H54 (cell line): ENCODE measurements around the gene PSMB11.

Experiments
- DNase-seq: peaks from one replicate; pipeline ENCODE4 v3.0.0; 2011; ENCODE audit warnings: low spot score, mixed read lengths; ENCODE audit not compliant: insufficient read length
- FAIRE-seq: peaks from 3 replicates; lab custom pipeline; 2011; peaks lifted over from hg19 to GRCh38; lab: Jason Lieb, UNC
- POLR2A ChIP-seq: IDR thresholded peaks from 2 replicates; pipeline ENCODE4 v1.6.1; 2011; ENCODE audit warnings: low read depth, mild to moderate bottlenecking, low read length

The PSMB11 gene

GRCh38 chr14:23023022-23023794 lies 18.8 kb upstream of the PSMB11 start:
- no peak for TF ChIP-seq POLR2A
- DNase-seq: no peak
- FAIRE-seq: no peak

- FAIRE-seq: no peak
- TF ChIP-seq POLR2A: no peak
These were observed 18.2 kb upstream of the PSMB11 start for GRCh38 chr14:23023795-23024152.

GRCh38 chr14:23024612-23025075 lies 17.4 kb upstream of the PSMB11 start:
- DNase-seq (no peak), FAIRE-seq (no peak)
- TF ChIP-seq POLR2A: no peak

More at GRCh38 chr14:23023795-23024152, 18.2 kb upstream of the PSMB11 start:
- DNase-seq: no peak

DNA sequence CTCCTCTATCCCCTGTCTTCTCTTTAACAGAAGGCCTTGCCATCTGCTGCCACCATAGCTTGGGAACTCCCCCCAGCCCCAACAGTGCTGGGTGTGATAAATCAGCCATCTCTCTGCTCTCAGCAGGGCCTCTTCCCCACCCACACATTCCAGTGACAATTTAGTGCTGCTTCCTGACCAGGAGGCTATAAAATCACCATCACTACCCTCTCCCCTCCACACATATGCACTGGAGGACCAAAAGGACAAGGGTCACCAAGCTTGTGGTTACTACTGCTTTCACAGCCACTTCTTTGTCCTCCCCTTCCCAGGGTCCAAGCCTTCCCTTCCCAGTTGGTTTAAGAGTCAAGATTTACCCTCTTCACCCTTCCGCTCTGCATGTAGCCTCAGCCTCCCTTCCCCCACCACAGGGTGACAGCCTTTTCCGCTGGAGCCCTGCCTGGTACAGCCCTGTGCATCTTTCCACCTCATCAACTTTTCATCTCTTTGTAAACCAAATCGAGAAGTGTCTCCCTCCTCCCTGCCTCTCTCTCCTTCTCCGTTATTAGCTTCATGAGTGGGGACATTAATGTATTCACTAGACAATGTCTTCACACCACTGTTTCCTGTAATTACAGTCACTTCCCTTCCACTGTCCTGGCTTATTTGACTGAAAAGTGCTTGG lies 16.7 kb upstream of the PSMB11 start:
- no peak for TF ChIP-seq POLR2A
- FAIRE-seq: no peak

GRCh38 chr14:23028799-23029198 lies 13.2 kb upstream of the PSMB11 start:
- FAIRE-seq (no peak), DNase-seq (no peak)
- TF ChIP-seq POLR2A: no peak

More for the DNA sequence above, 16.7 kb upstream of the PSMB11 start:
- no peak for DNase-seq

DNA sequence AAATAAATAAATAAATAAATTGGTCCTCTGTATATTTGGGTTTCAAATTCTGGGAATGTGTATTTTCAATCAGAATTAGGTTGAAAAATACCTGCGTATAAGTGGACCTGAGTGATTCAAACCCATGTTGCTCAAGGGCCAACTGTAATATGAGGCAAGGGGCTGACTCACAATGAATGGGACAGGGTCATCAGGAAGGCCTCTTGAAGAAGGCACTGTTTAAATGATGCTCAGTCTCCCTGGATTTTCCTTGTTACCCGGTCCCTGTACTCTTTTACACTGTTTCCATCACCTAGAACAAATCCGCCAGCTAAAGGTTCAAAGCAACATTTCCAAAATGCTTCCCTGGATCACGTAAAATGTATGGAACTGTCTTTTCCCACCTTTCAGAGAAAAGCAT lies 11.1 kb upstream of the PSMB11 start:
- DNase-seq (no peak), FAIRE-seq (no peak)
- TF ChIP-seq POLR2A: no peak

DNA sequence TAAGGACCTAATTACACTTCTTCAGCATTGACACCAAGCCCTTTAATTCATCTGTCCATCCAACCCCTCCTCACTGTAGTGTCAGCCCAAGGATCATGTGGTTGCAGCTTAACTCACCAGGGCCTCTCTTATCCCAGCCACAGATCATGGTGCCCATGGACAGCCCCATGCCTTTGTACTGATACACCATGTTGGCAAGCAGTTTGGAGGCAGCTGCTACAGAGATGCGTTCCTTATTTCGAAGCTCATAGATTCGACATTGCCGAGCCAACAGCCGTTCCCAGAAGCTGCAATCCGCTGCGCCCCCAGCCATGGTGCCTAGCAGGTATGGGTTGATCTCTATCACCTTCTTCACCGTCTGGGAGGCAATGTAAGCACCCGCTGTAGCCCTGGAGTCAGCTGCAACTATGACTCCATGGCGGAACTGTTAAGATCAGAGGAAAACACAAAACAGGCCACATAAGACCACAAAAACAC lies 8.7 kb upstream of the PSMB11 start:
- no peak for TF ChIP-seq POLR2A
- no peak for DNase-seq
- no peak for FAIRE-seq

- TF ChIP-seq POLR2A: no peak
- DNase-seq (no peak), FAIRE-seq (no peak)
These were observed 8.1 kb upstream of the PSMB11 start for GRCh38 chr14:23033801-23034497.

- peak; percentile 79 for DNase-seq
- TF ChIP-seq POLR2A: peak; percentile 71
- FAIRE-seq: peak; percentile 90
These were observed 7.3 kb upstream of the PSMB11 start, which contains the start of gene PSMB5 for GRCh38 chr14:23034498-23035302. Gene PSMB5, minus strand, starts transcription at chr14:23034900. Its CDS starts 19 bp downstream, at chr14:23034881.

- DNase-seq (no peak), FAIRE-seq (no peak)
- TF ChIP-seq POLR2A: no peak
These were observed 6.5 kb upstream of the PSMB11 start for GRCh38 chr14:23035303-23036144.

DNA sequence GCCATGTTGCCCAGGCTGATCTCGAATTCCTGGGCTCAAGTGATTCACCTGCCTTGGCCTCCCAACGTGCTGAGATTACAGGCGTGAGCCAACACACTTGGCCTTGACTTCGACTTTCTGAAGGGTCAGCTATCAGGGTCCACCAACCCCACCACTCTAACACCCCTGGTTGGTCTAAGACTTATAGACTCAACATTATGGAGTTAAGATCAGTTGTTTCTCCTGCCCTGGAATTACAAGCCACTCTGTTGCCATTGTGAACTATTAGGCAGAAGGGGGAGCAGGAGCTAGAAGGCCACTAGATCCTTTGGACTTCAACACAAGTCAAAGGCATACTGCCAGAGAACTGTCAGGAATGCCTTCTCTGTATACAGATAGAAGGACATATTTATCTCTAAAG lies 1.9 kb upstream of the PSMB11 start:
- TF ChIP-seq POLR2A: no peak
- DNase-seq: no peak
- no peak for FAIRE-seq

DNA sequence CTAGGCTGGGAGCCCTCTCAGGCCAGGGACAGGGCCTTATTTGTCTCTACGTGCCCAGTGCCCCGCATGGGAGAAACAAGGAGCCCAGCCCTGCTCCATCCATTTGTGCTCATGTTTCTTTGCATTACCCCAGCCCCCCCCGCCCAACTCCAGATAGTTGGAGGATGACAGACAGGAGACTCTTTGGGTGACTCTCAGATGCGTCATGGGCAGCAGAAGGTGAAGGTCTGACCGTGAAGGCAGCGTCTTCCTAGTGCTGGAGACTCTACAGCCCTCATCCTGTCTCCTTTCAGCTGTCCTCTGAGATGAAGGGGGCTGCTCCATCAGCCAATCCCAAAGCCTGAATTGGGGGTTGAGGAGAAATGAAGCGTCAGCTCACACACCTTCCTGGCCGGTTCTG lies 283 bp upstream of the PSMB11 start:
- DNase-seq (no peak), FAIRE-seq (no peak)
- no peak for TF ChIP-seq POLR2A
